Body of pancreas (tissue), 4 donors: ENCODE data around the gene ERCC6L2.

Source experiments
- CTCF ChIP-seq, 7 experiments: fragments of 450-650 bp in 4 of 7; fragments of 200-600 bp in 3 of 7; sonication (generic) in 3 of 7; IDR thresholded peaks; one replicate each; pipeline ENCODE4 v1.5.1; 2016 to 2019; ENCODE audit warnings: antibody characterized with exemption in 7 of 7
- POLR2A ChIP-seq, 3 donors: fragments of 450-650 bp; IDR thresholded peaks; one replicate each; pipeline ENCODE4 v1.6.1; 2016; ENCODE audit warnings: antibody characterized with exemption in 3 of 3, mild to moderate bottlenecking in 2 of 3

GRCh38 chr9:95862343-95862742 is 13.1 kb upstream of the ERCC6L2 start:
- TF ChIP-seq CTCF (IDR thresholded peaks at IDR 0.05): no peak
- TF ChIP-seq POLR2A (IDR thresholded peaks at IDR 0.05): no peak
